Inflammatory macrophage treated with lipopolysaccharide for 4 hours (primary cell): ENCODE results near the gene KLHL7.
"Not testable (repeated sequence)": the region's sequence is repeated elsewhere in the genome, so short reads cannot be mapped to it uniquely, and the experiment has no call there.

ENCODE experiments used
- DNase-seq: peaks from one replicate; pipeline ENCODE4 v3.0.0-alpha.2; 2020

KLHL7 gene

GRCh38 chr7:23222439-23223030 lies 117.0 kb downstream of the KLHL7 start:
- no peak for DNase-seq

GRCh38 chr7:23224364-23224763 lies 118.8 kb downstream of the KLHL7 start:
- not testable (repeated sequence) for DNase-seq

GRCh38 chr7:23226844-23227450 lies 121.4 kb downstream of the KLHL7 start:
- no peak for DNase-seq
